GM23338 (cell line): Measurements from ENCODE around the gene BTRC.
A peak's percentile ranks its signal among the peaks of the same experiment; 100 is the strongest.

ENCODE experiments used
- CTCF ChIP-seq, 2 experiments: fragments of 200-600 bp in 1 of 2; sonication (generic) in 1 of 2; conservative IDR thresholded peaks; 2 replicates each; pipeline versions ENCODE4 v1.5.1 to v1.6.1; 2016 to 2017; ENCODE audit warnings: antibody characterized with exemption in 2 of 2, low read depth in 2 of 2, mild to moderate bottlenecking in 2 of 2, moderate library complexity in 1 of 2
- EZH2 ChIP-seq: fragments of 200-600 bp; sonication (generic); IDR thresholded peaks from one replicate; pipeline ENCODE4 v1.8.0; 2017; ENCODE audit warnings: antibody characterized with exemption, mild to moderate bottlenecking, low read depth; ENCODE audit not compliant: unreplicated experiment
- EZH2phosphoT487 ChIP-seq: fragments of 200-600 bp; sonication (generic); IDR thresholded peaks from one replicate; pipeline ENCODE4 v1.8.1; 2018; ENCODE audit warnings: antibody characterized with exemption; ENCODE audit not compliant: unreplicated experiment
- JUNB ChIP-seq: IDR thresholded peaks from one replicate; pipeline ENCODE4 v1.6.1; 2016; ENCODE audit warnings: antibody characterized with exemption; ENCODE audit not compliant: unreplicated experiment
- POLR2AphosphoS5 ChIP-seq: IDR thresholded peaks from 2 replicates; pipeline ENCODE4 v1.6.1; 2016; ENCODE audit warnings: antibody characterized with exemption, low read depth

- TF ChIP-seq CTCF (conservative IDR thresholded peaks at IDR 0.05; ENCODE audit: low read depth in 2 of 2) (peak; percentile 88 to 95), JUNB (no peak), EZH2 (no peak), POLR2AphosphoS5 (no peak), EZH2phosphoT487 (no peak)
Measured at GRCh38 chr10:101467286-101467770, 113.4 kb downstream of the BTRC start.
